GM12878 (cell line): Measurements from ENCODE around the gene ETS1. TPM values are rescaled to one million over a fixed set of nuclear protein-coding genes. Genes with fewer than 3 reads are reported as not detected.

Source experiments
- BMI1 ChIP-seq: fragments of 450-650 bp; IDR thresholded peaks from 2 replicates; pipeline ENCODE4 v1.6.1; 2016; ENCODE audit warnings: mild to moderate bottlenecking, moderate library complexity, borderline replicate concordance
- CBFB ChIP-seq: IDR thresholded peaks from 2 replicates; pipeline ENCODE4 v1.6.1; 2016; ENCODE audit warnings: antibody characterized with exemption, low read depth
- CHD2 ChIP-seq: IDR thresholded peaks from 2 replicates; pipeline ENCODE4 v1.6.1; 2011; ENCODE audit warnings: low read depth, low read length, improper control_type of control experiment, borderline replicate concordance
- ETV6 ChIP-seq, 2 experiments: fragments of 450-650 bp in 1 of 2; IDR thresholded peaks in 1 of 2; conservative IDR thresholded peaks in 1 of 2; 2 replicates each; pipeline ENCODE4 v1.6.1; 2014; ENCODE audit warnings: antibody characterized with exemption in 1 of 2, borderline replicate concordance in 1 of 2, low read depth in 1 of 2, mild to moderate bottlenecking in 1 of 2, moderate library complexity in 1 of 2
- FOS ChIP-seq: IDR thresholded peaks from 3 replicates; pipeline ENCODE4 v1.6.1; 2011; ENCODE audit warnings: borderline replicate concordance; ENCODE audit not compliant: insufficient read length; ENCODE audit errors: extremely low read depth
- FOXM1 ChIP-seq: IDR thresholded peaks from 2 replicates; pipeline ENCODE4 v1.6.1; 2012; ENCODE audit warnings: low read depth, mild to moderate bottlenecking, inconsistent platforms, low read length, moderate library complexity
- HDAC6 ChIP-seq: fragments of 200-600 bp; sonication (generic); IDR thresholded peaks from one replicate; pipeline ENCODE4 v1.8.0; 2017; ENCODE audit warnings: antibody characterized with exemption; ENCODE audit not compliant: unreplicated experiment
- IRF4 ChIP-seq: IDR thresholded peaks from 2 replicates; pipeline ENCODE4 v1.6.1; 2011; ENCODE audit warnings: low read depth, low read length
- LARP7 ChIP-seq: fragments of 450-650 bp; IDR thresholded peaks from 2 replicates; pipeline ENCODE4 v1.6.1; 2017; ENCODE audit warnings: mild to moderate bottlenecking
- MEF2A ChIP-seq: IDR thresholded peaks from 2 replicates; pipeline ENCODE4 v1.6.1; 2011; ENCODE audit warnings: low read depth, mild to moderate bottlenecking, low read length, moderate library complexity; ENCODE audit not compliant: insufficient read depth
- NR2C1 ChIP-seq: fragments of 450-650 bp; IDR thresholded peaks from 2 replicates; pipeline ENCODE4 v1.6.1; 2017; ENCODE audit warnings: antibody characterized with exemption, mild to moderate bottlenecking, moderate library complexity
- YY1 ChIP-seq: IDR thresholded peaks from 2 replicates; pipeline ENCODE4 v1.6.1; 2011; ENCODE audit warnings: low read depth, mild to moderate bottlenecking, low read length
- ZNF384 ChIP-seq: IDR thresholded peaks from 2 replicates; pipeline ENCODE4 v1.6.1; 2012; ENCODE audit warnings: low read depth, mild to moderate bottlenecking, low read length, improper control_type of control experiment, borderline replicate concordance
- ZSCAN29 ChIP-seq: fragments of 450-650 bp; IDR thresholded peaks from 2 replicates; pipeline ENCODE4 v1.6.1; 2017; ENCODE audit warnings: mild to moderate bottlenecking, moderate library complexity
- polyA plus RNA-seq, 11 experiments: library from polyadenylated mRNA; depleted of rRNA in 4 of 11; unstranded in 6 of 11; stranded (reverse) in 5 of 11; fragments of >200 nt; fragmentation: Nextera tagmentation in 4 of 11; fragmentation: Illumina TruSeq in 1 of 11; extraction: Ambion mirVana in 4 of 11; extraction: Trizol in 1 of 11; gene quantifications; 1 replicate in 1 of 11; 2 replicates in 10 of 11; pipeline versions ENCODE4 v1.2.1 to v1.2.3, GENCODE V29; 2011 to 2016; ENCODE audit warnings: inconsistent platforms in 2 of 11, missing spikeins in 2 of 11, low read depth in 1 of 11
- total RNA-seq, 4 experiments: library from RNA; depleted of rRNA in 3 of 4; stranded (reverse); fragments of >200 nt in 3 of 4; fragmentation: Illumina TruSeq in 1 of 4; extraction: Trizol in 1 of 4; gene quantifications; 2 replicates each; pipeline versions ENCODE4 v1.2.1 to v1.2.3, GENCODE V29; 2013 to 2021
- TF ChIP-seq, protein P1 (sequence below): IDR thresholded peaks from 2 replicates; pipeline ENCODE4 v1.6.1; 2012; ENCODE audit warnings: improper control_type of control experiment, low read depth, low read length; ENCODE audit not compliant: insufficient replicate concordance
- TF ChIP-seq, protein P2 (sequence below): IDR thresholded peaks from 2 replicates; pipeline ENCODE4 v1.6.1; 2011; ENCODE audit warnings: low read depth, low read length, improper control_type of control experiment, borderline replicate concordance
- TF ChIP-seq, protein P3 (sequence below): IDR thresholded peaks from 2 replicates; pipeline ENCODE4 v1.6.1; 2011; ENCODE audit warnings: mild to moderate bottlenecking, low read depth, low read length, moderate library complexity; ENCODE audit not compliant: insufficient replicate concordance
- TF ChIP-seq, protein P4 (sequence below): fragments of 450-650 bp; formaldehyde crosslinking; IDR thresholded peaks from 2 replicates; pipeline ENCODE4 v1.4.0; 2022; ENCODE audit warnings: mild to moderate bottlenecking, moderate library complexity

ETS1 gene
- total and polyA plus RNA-seq, 10 of the 15 experiments (the other 5 are each of a cell fraction or from before 2014, with no cell fraction given), result 12.5 to 112 (median 55.5) TPM

DNA sequence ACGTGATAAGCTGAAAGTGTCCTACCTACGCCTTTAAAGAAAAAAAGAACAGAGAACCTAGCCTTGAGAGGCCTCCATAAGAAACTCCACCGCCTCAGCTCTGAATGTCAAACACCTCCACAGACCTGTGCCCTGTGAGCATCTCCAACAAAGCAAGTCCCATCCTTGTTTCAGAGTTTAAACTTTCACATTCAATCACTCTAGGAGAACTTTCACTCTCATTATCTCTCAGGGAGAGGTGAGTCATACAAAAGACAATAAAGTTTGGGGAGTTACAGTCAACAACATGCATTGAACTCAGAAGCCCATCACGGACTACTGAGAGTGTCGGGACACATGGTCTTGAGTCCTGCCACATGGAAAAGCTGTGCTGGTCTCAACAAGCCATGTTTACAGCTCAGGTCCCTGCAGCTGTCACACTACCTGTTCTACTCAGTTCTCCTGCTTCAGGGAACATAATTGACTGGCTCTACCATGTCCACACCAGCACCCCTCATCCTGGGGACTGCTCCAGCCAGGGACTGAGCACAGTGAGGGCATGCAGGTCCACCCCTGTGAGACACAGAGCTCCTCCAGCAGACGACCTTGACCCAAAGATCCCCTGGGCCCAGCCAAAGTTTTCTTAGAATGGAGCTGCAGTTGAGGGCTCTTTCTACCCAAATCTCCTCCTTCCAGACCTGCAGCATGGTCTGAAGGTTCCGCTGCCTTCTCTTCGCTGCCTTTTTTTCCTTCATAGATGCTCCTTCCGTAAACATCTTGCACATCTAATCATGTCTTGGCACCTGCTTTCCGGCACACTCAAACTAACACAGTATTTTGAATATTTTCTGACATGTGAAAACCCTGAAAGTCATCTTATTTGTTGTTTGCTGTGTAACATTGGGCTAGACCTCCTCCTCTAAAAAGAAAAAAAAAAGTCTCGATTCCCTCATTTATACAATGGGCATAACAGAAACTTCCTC lies 114.9 kb downstream of the ETS1 start (continued):
- TF ChIP-seq, protein P1, sequence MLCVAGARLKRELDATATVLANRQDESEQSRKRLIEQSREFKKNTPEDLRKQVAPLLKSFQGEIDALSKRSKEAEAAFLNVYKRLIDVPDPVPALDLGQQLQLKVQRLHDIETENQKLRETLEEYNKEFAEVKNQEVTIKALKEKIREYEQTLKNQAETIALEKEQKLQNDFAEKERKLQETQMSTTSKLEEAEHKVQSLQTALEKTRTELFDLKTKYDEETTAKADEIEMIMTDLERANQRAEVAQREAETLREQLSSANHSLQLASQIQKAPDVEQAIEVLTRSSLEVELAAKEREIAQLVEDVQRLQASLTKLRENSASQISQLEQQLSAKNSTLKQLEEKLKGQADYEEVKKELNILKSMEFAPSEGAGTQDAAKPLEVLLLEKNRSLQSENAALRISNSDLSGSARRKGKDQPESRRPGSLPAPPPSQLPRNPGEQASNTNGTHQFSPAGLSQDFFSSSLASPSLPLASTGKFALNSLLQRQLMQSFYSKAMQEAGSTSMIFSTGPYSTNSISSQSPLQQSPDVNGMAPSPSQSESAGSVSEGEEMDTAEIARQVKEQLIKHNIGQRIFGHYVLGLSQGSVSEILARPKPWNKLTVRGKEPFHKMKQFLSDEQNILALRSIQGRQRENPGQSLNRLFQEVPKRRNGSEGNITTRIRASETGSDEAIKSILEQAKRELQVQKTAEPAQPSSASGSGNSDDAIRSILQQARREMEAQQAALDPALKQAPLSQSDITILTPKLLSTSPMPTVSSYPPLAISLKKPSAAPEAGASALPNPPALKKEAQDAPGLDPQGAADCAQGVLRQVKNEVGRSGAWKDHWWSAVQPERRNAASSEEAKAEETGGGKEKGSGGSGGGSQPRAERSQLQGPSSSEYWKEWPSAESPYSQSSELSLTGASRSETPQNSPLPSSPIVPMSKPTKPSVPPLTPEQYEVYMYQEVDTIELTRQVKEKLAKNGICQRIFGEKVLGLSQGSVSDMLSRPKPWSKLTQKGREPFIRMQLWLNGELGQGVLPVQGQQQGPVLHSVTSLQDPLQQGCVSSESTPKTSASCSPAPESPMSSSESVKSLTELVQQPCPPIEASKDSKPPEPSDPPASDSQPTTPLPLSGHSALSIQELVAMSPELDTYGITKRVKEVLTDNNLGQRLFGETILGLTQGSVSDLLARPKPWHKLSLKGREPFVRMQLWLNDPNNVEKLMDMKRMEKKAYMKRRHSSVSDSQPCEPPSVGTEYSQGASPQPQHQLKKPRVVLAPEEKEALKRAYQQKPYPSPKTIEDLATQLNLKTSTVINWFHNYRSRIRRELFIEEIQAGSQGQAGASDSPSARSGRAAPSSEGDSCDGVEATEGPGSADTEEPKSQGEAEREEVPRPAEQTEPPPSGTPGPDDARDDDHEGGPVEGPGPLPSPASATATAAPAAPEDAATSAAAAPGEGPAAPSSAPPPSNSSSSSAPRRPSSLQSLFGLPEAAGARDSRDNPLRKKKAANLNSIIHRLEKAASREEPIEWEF, result peak; percentile 39
- TF ChIP-seq IRF4 (peak; percentile 94), CBFB (0 out of 2 replicates have a peak, but pooled peaks have one; percentile 33), HDAC6 (no peak), YY1 (peak; percentile 64), ETV6 (conservative IDR thresholded peaks at IDR 0.05 in 1 of 2, IDR thresholded peaks at IDR 0.05 in 1 of 2; ENCODE audit: borderline replicate concordance in 1 of 2, low read depth in 1 of 2) (peak in 1 of 2 experiments; percentile 66; a peak in 1 of 4 replicates), ZSCAN29 (no peak), FOS (no peak), FOXM1 (peak; percentile 94), LARP7 (no peak), BMI1 (no peak), ZNF384 (peak; percentile 78), NR2C1 (no peak), CHD2 (no peak), MEF2A (peak; percentile 85)
- TF ChIP-seq, protein P2, sequence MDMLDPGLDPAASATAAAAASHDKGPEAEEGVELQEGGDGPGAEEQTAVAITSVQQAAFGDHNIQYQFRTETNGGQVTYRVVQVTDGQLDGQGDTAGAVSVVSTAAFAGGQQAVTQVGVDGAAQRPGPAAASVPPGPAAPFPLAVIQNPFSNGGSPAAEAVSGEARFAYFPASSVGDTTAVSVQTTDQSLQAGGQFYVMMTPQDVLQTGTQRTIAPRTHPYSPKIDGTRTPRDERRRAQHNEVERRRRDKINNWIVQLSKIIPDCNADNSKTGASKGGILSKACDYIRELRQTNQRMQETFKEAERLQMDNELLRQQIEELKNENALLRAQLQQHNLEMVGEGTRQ, result no peak
- TF ChIP-seq, protein P3, sequence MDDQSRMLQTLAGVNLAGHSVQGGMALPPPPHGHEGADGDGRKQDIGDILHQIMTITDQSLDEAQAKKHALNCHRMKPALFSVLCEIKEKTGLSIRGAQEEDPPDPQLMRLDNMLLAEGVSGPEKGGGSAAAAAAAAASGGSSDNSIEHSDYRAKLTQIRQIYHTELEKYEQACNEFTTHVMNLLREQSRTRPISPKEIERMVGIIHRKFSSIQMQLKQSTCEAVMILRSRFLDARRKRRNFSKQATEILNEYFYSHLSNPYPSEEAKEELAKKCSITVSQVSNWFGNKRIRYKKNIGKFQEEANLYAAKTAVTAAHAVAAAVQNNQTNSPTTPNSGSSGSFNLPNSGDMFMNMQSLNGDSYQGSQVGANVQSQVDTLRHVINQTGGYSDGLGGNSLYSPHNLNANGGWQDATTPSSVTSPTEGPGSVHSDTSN, result no peak
- TF ChIP-seq, protein P4, sequence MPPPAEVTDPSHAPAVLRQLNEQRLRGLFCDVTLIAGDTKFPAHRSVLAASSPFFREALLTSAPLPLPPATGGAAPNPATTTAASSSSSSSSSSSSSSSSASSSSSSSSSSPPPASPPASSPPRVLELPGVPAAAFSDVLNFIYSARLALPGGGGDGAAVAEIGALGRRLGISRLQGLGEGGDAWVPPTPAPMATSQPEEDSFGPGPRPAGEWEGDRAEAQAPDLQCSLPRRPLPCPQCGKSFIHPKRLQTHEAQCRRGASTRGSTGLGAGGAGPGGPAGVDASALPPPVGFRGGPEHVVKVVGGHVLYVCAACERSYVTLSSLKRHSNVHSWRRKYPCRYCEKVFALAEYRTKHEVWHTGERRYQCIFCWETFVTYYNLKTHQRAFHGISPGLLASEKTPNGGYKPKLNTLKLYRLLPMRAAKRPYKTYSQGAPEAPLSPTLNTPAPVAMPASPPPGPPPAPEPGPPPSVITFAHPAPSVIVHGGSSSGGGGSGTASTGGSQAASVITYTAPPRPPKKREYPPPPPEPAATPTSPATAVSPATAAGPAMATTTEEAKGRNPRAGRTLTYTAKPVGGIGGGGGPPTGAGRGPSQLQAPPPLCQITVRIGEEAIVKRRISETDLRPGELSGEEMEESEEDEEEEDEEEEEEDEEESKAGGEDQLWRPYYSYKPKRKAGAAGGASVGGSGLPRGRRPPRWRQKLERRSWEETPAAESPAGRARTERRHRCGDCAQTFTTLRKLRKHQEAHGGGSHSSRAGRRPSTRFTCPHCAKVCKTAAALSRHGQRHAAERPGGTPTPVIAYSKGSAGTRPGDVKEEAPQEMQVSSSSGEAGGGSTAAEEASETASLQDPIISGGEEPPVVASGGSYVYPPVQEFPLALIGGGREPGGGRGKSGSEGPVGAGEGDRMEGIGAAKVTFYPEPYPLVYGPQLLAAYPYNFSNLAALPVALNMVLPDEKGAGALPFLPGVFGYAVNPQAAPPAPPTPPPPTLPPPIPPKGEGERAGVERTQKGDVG (CRISPR knock-in tag), result no peak
